Neural progenitor cell (in vitro differentiated cells): ENCODE data around the gene SPATA16. TPM values are rescaled to one million over a fixed set of nuclear protein-coding genes. Genes with fewer than 3 reads are reported as not detected.

ENCODE experiments used
- DNase-seq: peaks from one replicate; pipeline ENCODE4 v3.0.0-alpha.2; 2016; ENCODE audit warnings: low spot score
- H2AFZ ChIP-seq: fragments of 200-600 bp; sonication (generic); replicated peaks from 2 replicates; pipeline ENCODE4 v1.6.1; 2016; ENCODE audit warnings: antibody characterized with exemption
- H3F3A ChIP-seq: fragments of 200-600 bp; sonication (generic); 2 replicates; pipeline ENCODE4 v1.6.1; 2016; ENCODE audit warnings: antibody characterized with exemption, low read depth
- H3K27ac ChIP-seq: fragments of 200-600 bp; sonication (generic); 2 replicates; pipeline ENCODE4 v1.5.1; 2016; ENCODE audit warnings: mild to moderate bottlenecking
- H3K27me3 ChIP-seq: fragments of 200-600 bp; sonication (generic); 2 replicates; pipeline ENCODE4 v1.6.1; 2016; ENCODE audit warnings: mild to moderate bottlenecking, moderate library complexity
- H3K36me3 ChIP-seq: fragments of 200-600 bp; sonication (generic); 2 replicates; pipeline ENCODE4 v1.5.1; 2016
- H3K4me1 ChIP-seq: fragments of 200-600 bp; sonication (generic); 2 replicates; pipeline ENCODE4 v1.6.1; 2016; ENCODE audit warnings: mixed run types
- H3K4me2 ChIP-seq: fragments of 200-600 bp; sonication (generic); 2 replicates; pipeline ENCODE4 v1.6.1; 2016
- H3K4me3 ChIP-seq: fragments of 200-600 bp; sonication (generic); 2 replicates; pipeline ENCODE4 v1.5.1; 2016
- H3K79me2 ChIP-seq: fragments of 200-600 bp; sonication (generic); 2 replicates; pipeline ENCODE4 v1.6.1; 2016; ENCODE audit warnings: low read depth
- H3K9ac ChIP-seq: fragments of 200-600 bp; sonication (generic); 2 replicates; pipeline ENCODE4 v1.6.1; 2016
- H3K9me3 ChIP-seq: fragments of 200-600 bp; sonication (generic); 2 replicates; pipeline ENCODE4 v1.5.1; 2016; ENCODE audit warnings: low read depth
- H4K20me1 ChIP-seq: fragments of 200-600 bp; sonication (generic); 2 replicates; pipeline ENCODE4 v1.6.1; 2016; ENCODE audit warnings: low read depth
- H3K27ac Mint-ChIP-seq: 3 replicates; pipeline ENCODE4 v1.8.0; 2021; ENCODE audit warnings: mixed read lengths
- H3K27me3 Mint-ChIP-seq: 2 replicates; pipeline ENCODE4 v1.8.0; 2022; ENCODE audit warnings: low read depth, mild to moderate bottlenecking, inconsistent platforms, moderate library complexity, mixed read lengths; ENCODE audit not compliant: insufficient read depth
- H3K36me3 Mint-ChIP-seq: 3 replicates; pipeline ENCODE4 v1.8.0; 2021; ENCODE audit warnings: mixed read lengths
- H3K4me1 Mint-ChIP-seq: 3 replicates; pipeline ENCODE4 v1.8.0; 2021; ENCODE audit warnings: mixed read lengths
- H3K4me3 Mint-ChIP-seq: 3 replicates; pipeline ENCODE4 v1.8.0; 2021; ENCODE audit warnings: mild to moderate bottlenecking, moderate library complexity, mixed read lengths
- H3K9me3 Mint-ChIP-seq: 3 replicates; pipeline ENCODE4 v1.8.0; 2020; ENCODE audit warnings: mixed read lengths
- CTCF ChIP-seq: fragments of 200-600 bp; sonication (generic); IDR thresholded peaks from 2 replicates; pipeline ENCODE4 v1.5.1; 2017; ENCODE audit warnings: antibody characterized with exemption, mild to moderate bottlenecking
- EZH2 ChIP-seq: fragments of 200-600 bp; sonication (generic); IDR thresholded peaks from 2 replicates; pipeline ENCODE4 v1.6.1; 2017; ENCODE audit warnings: antibody characterized with exemption, mild to moderate bottlenecking, moderate library complexity
- EZH2phosphoT487 ChIP-seq: fragments of 200-600 bp; sonication (generic); IDR thresholded peaks from 2 replicates; pipeline ENCODE4 v1.6.1; 2017; ENCODE audit warnings: antibody characterized with exemption
- total RNA-seq: library from RNA; depleted of rRNA; stranded (reverse); fragments of >200 nt; gene quantifications from 2 replicates; pipeline ENCODE4 v1.2.3, GENCODE V29; 2015; ENCODE audit warnings: low replicate concordance

Gene SPATA16
- total RNA-seq, 1 donor from 2014 or later = not detected

- H3K27ac ChIP-seq = no peak overlapping the region
- no peaks in the 10 kb centered on the region for H3K9me3 ChIP-seq
- H3F3A ChIP-seq = no peaks in the 10 kb centered on the region
- H2AFZ ChIP-seq = no peak overlapping the region
- H3K36me3 Mint-ChIP-seq = no peaks in the 10 kb centered on the region
- no peaks in the 10 kb centered on the region for H3K4me1 Mint-ChIP-seq
- no peaks in the 10 kb centered on the region for H4K20me1 ChIP-seq
- H3K27ac Mint-ChIP-seq = no peak overlapping the region
- no peaks in the 10 kb centered on the region for H3K36me3 ChIP-seq
- H3K27me3 Mint-ChIP-seq = no peaks in the 10 kb centered on the region
- TF ChIP-seq EZH2phosphoT487 = no peak
- no peak overlapping the region for H3K4me3 Mint-ChIP-seq
- DNase-seq = no peak
- no peak overlapping the region for H3K9ac ChIP-seq
- no peak overlapping the region for H3K4me3 ChIP-seq
- H3K27me3 ChIP-seq = no peaks in the 10 kb centered on the region
- no peaks in the 10 kb centered on the region for H3K4me1 ChIP-seq
- H3K79me2 ChIP-seq = no peaks in the 10 kb centered on the region
- no peaks in the 10 kb centered on the region for H3K9me3 Mint-ChIP-seq
- no peak overlapping the region for H3K4me2 ChIP-seq
Observed at GRCh38 chr3:173153631-173154030, 12.6 kb upstream of the SPATA16 start.

- Mint-ChIP-seq H3K27ac (no peak overlapping the region), H3K27me3 (no peaks in the 10 kb centered on the region), H3K4me3 (no peak overlapping the region), H3K9me3 (no peaks in the 10 kb centered on the region), H3K36me3 (no peaks in the 10 kb centered on the region), H3K4me1 (peaks cover 32% of the 10 kb centered on the region)
- Histone ChIP-seq H3K9ac (no peak overlapping the region), H3K4me3 (no peak overlapping the region), H3K9me3 (no peaks in the 10 kb centered on the region), H3K36me3 (no peaks in the 10 kb centered on the region), H3F3A (no peaks in the 10 kb centered on the region), H3K27ac (peak overlapping the region; percentile 24), H3K27me3 (no peaks in the 10 kb centered on the region), H3K4me1 (peaks cover 29% of the 10 kb centered on the region), H4K20me1 (no peaks in the 10 kb centered on the region), H3K4me2 (peak overlapping the region; percentile 8), H2AFZ (no peak overlapping the region), H3K79me2 (no peaks in the 10 kb centered on the region)
- TF ChIP-seq EZH2phosphoT487 (no peak), CTCF (no peak), EZH2 (no peak)
- DNase-seq = peak; percentile 29
Observed at GRCh38 chr3:173139420-173139819, 1.6 kb downstream of the SPATA16 start.

- H3F3A ChIP-seq = no peaks in the 10 kb centered on the region
- H3K9me3 ChIP-seq = no peaks in the 10 kb centered on the region
- no peaks in the 10 kb centered on the region for H3K27me3 Mint-ChIP-seq
- no peaks in the 10 kb centered on the region for H4K20me1 ChIP-seq
- TF ChIP-seq EZH2 (no peak), EZH2phosphoT487 (no peak), CTCF (no peak)
- peaks cover 32% of the 10 kb centered on the region for H3K4me1 Mint-ChIP-seq
- peaks cover 29% of the 10 kb centered on the region for H3K4me1 ChIP-seq
- H3K79me2 ChIP-seq = no peaks in the 10 kb centered on the region
- H3K27ac Mint-ChIP-seq = peak overlapping the region; percentile 76
- H3K27me3 ChIP-seq = no peaks in the 10 kb centered on the region
- H3K4me3 ChIP-seq = no peak overlapping the region
- no peak overlapping the region for H2AFZ ChIP-seq
- no peak overlapping the region for H3K9ac ChIP-seq
- H3K36me3 Mint-ChIP-seq = no peaks in the 10 kb centered on the region
- peak; percentile 70 for DNase-seq
- no peaks in the 10 kb centered on the region for H3K9me3 Mint-ChIP-seq
- peak overlapping the region; percentile 55 for H3K27ac ChIP-seq
- no peaks in the 10 kb centered on the region for H3K36me3 ChIP-seq
- H3K4me2 ChIP-seq = peak overlapping the region; percentile 71
- peak overlapping the region; percentile 16 for H3K4me3 Mint-ChIP-seq
Observed at GRCh38 chr3:173138026-173138425, 3.0 kb downstream of the SPATA16 start.

- Mint-ChIP-seq H3K27ac (no peak overlapping the region), H3K4me1 (peaks cover 30% of the 10 kb centered on the region), H3K9me3 (no peaks in the 10 kb centered on the region), H3K4me3 (no peak overlapping the region), H3K27me3 (no peaks in the 10 kb centered on the region), H3K36me3 (no peaks in the 10 kb centered on the region)
- no peak overlapping the region for H3K4me2 ChIP-seq
- H3K36me3 ChIP-seq = no peaks in the 10 kb centered on the region
- no peak for DNase-seq
- H3K79me2 ChIP-seq = no peaks in the 10 kb centered on the region
- H3K27me3 ChIP-seq = no peaks in the 10 kb centered on the region
- peaks cover 29% of the 10 kb centered on the region for H3K4me1 ChIP-seq
- H3K27ac ChIP-seq = no peak overlapping the region
- no peaks in the 10 kb centered on the region for H4K20me1 ChIP-seq
- no peaks in the 10 kb centered on the region for H3F3A ChIP-seq
- no peak overlapping the region for H3K9ac ChIP-seq
- H2AFZ ChIP-seq = no peak overlapping the region
- no peak for TF ChIP-seq CTCF
- TF ChIP-seq EZH2phosphoT487 = no peak
- no peak for TF ChIP-seq EZH2
- H3K9me3 ChIP-seq = no peaks in the 10 kb centered on the region
- no peak overlapping the region for H3K4me3 ChIP-seq
Observed at GRCh38 chr3:173135059-173135458, 6.0 kb downstream of the SPATA16 start.
